Dedifferentiated amniotic fluid mesenchymal stem cell (primary cell): Measurements from ENCODE around the gene CFAP68.
A peak's percentile ranks its signal among the peaks of the same experiment; 100 is the strongest.

Experiments
- DNase-seq: peaks from one replicate; pipeline ENCODE4 v3.0.0-alpha.2; 2016; ENCODE audit errors: extremely low spot score

The CFAP68 gene

DNA sequence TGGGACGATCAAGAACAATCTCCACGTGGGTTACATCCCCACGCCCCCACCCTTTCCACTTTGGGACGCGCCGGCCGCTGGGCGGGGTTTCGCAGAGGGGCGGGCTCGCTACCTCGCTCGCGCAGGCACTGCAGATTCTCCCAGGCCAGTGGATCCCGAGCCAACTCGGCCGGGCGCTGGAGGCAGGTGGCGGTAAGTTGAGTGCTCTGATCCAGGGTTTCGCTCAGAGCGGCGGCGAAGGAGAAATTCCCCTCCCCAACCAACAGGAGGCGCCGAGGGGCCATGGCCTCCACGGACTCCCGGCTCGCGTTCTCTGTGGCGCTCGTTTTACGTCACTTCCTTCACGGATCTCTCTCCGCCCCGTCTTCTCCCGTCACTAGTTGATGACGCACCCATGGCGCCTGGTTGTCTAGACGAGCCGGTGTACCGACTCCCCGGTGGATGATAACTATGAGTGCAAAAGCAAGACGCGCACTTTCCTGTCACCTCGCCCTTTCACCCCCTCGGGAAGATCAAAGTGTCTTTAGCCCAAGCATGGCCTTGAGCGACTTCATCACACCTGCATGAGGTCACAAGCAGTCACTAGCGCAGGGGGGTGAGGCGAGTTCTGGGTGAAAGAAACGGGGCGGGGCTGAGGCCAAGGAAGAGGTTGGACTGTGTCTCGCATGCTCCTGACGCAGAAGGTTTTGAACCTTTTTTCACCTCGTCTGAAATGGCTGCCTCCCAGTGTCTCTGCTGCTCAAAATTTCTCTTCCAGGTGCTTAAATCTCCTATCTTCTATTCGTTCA lies at the start of gene CFAP68, which contains the start of gene FDXACB1:
Gene CFAP68, plus strand, starts transcription at position 693 of the 788 bp plus-strand sequence. Its CDS starts 20 bp downstream, at position 713.
Gene FDXACB1, minus strand, starts transcription at position 317 of the 788 bp plus-strand sequence. Its CDS starts 33 bp downstream, at position 284.
- peak; percentile 98 for DNase-seq

- no peak for DNase-seq
Observed at GRCh38 chr11:111833524-111833923, 45.8 kb upstream of the CFAP68 start.

- no peak for DNase-seq
Observed at GRCh38 chr11:111834432-111835163, 44.7 kb upstream of the CFAP68 start.

DNA sequence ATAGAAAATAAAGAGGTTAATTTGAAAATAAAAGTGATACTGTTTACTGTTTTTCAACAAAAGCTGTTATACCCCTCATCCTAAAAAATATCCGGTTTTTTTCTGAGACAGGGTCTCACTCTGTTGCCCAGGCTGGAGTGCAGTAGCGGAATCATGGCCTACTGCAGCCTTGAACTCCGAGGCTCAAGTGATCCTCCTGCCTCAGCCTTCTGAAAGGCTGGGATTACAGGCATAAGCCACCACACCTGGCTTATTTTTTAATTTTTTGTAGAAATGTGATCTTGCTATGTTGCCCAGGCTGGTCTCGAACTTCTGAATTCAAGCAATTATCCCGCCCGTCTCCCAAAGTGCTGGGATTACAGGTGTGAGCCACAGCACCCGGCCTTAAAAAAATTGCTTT lies 43.7 kb upstream of the CFAP68 start:
- no peak for DNase-seq

DNA sequence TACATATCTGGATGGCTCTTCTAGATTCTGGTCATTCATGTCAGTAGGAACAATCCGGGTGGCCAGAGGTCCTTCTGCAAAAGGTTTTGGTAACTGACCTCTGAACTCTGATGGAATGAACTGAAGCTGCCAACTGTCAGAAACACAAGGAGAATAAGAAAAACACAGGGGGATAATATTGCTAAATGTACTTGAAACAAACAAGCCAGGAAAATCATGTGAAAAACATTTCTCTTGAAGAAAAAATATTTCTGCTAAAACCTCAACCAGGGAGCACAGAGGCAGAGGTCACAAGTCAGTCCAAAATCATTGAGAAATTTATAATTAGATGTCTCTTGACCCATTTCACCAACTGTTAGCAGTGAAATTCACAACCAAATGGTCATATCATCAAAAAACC lies 43.2 kb upstream of the CFAP68 start:
- DNase-seq, result no peak

GRCh38 chr11:111836721-111837120 lies 42.6 kb upstream of the CFAP68 start:
- DNase-seq, result no peak

DNA sequence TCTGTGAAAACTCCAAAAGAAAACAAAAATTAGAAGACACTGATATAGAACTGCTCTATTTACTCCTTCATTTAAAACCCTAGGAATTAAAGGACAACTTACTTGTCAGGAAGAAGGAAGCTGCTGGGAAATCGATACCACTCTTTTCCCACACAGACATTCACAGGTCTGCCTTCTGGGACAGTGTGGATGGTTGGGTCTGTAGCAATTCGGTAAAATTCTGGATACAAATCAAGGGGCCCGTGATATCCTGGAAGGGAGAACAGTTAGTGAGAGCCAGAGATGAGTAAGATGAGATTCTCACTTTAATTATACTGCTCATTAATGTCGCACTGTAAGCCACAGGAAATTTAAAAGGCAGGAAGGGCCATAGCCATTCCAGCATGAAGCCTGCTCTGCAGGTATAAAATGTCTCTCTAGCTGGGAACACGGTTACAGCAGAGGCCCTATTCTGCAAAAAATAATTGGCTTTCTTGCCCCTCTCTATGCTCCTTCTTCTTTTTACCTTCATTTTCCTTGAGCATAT lies 41.9 kb upstream of the CFAP68 start:
- DNase-seq, result no peak

GRCh38 chr11:111838054-111838453 lies 41.3 kb upstream of the CFAP68 start:
- no peak for DNase-seq

- no peak for DNase-seq
Observed at GRCh38 chr11:111840143-111840542, 39.2 kb upstream of the CFAP68 start.

- DNase-seq, result peak; percentile 91
Observed at GRCh38 chr11:111841370-111842053, 37.8 kb upstream of the CFAP68 start.

GRCh38 chr11:111843661-111844060 lies 35.7 kb upstream of the CFAP68 start:
- no peak for DNase-seq

DNA sequence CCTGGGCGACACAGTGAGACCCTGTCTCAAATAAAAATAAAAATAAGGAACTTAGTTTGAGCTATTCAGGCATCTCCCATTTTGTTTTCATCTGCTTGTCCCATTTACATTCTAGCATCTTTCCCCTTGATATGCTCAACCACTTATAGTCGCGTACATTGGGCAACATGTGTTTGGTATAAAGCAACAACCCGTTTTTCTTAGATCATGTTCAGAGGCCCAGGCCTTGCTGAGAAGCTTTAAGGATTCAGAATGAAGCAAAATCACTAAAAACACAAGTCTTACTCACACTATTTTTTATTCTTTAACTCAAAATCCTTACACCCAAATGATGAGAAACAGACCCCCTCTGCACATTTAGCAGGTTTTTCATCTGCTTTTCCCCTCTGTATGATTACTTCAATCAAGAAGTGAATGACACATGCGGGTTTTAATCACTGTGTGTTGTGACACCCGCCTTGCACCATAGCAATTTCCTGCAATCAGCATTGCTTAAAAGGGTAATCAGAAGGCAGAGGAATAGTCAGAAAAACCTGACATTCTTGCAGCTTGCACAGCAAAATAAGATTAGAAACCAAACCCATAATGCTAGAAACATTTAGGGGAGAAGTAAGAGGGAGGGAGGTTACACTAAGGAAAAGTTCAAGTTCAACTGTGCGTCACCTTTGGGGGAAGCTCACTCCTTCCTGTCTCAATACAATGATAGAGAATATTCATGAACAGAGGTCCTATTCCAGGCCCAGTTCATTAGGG lies 33.9 kb upstream of the CFAP68 start:
- no peak for DNase-seq

DNA sequence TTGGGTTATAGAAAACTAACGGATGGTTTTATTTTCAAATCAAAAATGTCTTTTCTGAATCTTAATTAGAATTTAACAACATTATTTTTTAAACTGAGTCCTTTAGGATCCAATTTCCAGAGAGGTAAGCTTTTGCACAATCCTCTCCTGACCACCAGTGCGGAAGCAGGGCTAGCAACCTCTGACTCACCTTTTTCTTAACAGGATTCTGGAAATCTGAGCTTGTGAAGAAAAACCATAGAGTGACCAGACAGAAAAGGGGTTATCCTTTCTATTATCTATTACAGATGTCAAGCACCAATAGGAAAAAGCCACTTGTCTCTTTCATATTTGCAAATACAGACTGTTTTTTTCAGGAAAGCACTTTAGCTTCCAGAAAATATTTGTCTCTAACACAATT lies 33.3 kb upstream of the CFAP68 start:
- DNase-seq, result no peak

- DNase-seq, result peak; percentile 51
Observed at GRCh38 chr11:111846636-111847035, 32.7 kb upstream of the CFAP68 start.

GRCh38 chr11:111849631-111850030 lies 29.7 kb upstream of the CFAP68 start:
- DNase-seq, result no peak

- no peak for DNase-seq
Observed at GRCh38 chr11:111851067-111851466, 28.3 kb upstream of the CFAP68 start.

GRCh38 chr11:111851636-111852035 lies 27.7 kb upstream of the CFAP68 start:
- DNase-seq, result peak; percentile 53

- no peak for DNase-seq
Observed at GRCh38 chr11:111852103-111852502, 27.2 kb upstream of the CFAP68 start.

GRCh38 chr11:111855506-111855905 lies 23.8 kb upstream of the CFAP68 start:
- DNase-seq, result no peak

GRCh38 chr11:111860257-111860656 lies 19.1 kb upstream of the CFAP68 start:
- no peak for DNase-seq

GRCh38 chr11:111870113-111870512 lies 9.2 kb upstream of the CFAP68 start:
- no peak for DNase-seq
